Ectodermal cell (in vitro differentiated cells): ENCODE results near the gene BCHE. TPM values are rescaled to one million over a fixed set of nuclear protein-coding genes. Genes with fewer than 3 reads are reported as not detected.

Source experiments
- H3K27ac ChIP-seq: 2 replicates; pipeline ENCODE4 v1.7.0; 2013; ENCODE audit warnings: mild to moderate bottlenecking, low read depth, low read length; ENCODE audit not compliant: insufficient read depth, poor library complexity, severe bottlenecking
- H3K27me3 ChIP-seq: 2 replicates; pipeline ENCODE4 v1.7.0; 2013; ENCODE audit warnings: mild to moderate bottlenecking, low read length; ENCODE audit not compliant: insufficient read depth, control insufficient read depth, poor library complexity, severe bottlenecking
- H3K36me3 ChIP-seq: one replicate; pipeline ENCODE4 v1.7.0; 2013; ENCODE audit warnings: low read length; ENCODE audit not compliant: control insufficient read depth, insufficient read depth
- H3K4me1 ChIP-seq: one replicate; pipeline ENCODE4 v1.7.0; 2013; ENCODE audit warnings: low read length; ENCODE audit not compliant: control insufficient read depth, insufficient read depth
- H3K4me3 ChIP-seq: 2 replicates; pipeline ENCODE4 v1.7.0; 2013; ENCODE audit warnings: low read depth, low read length, control low read depth; ENCODE audit not compliant: insufficient read depth
- H3K9me3 ChIP-seq: 2 replicates; pipeline ENCODE4 v1.7.0; 2013; ENCODE audit warnings: mild to moderate bottlenecking, low read length, moderate library complexity; ENCODE audit not compliant: control insufficient read depth
- WGBS, 2 experiments: methylation state at CpG; one replicate each; pipeline ENCODE4 v1.1.7; 2013; ENCODE audit warnings: missing lambda C conversion rate in 2 of 2; 5-methylcytosine and 5-hydroxymethylcytosine counted together
- polyA plus RNA-seq, 4 experiments: library from polyadenylated mRNA; stranded (reverse); fragments of 50-300 nt; gene quantifications; one replicate each; pipeline ENCODE4 v1.2.3, GENCODE V29; 2013

The BCHE gene
- 11.6 TPM for polyA plus RNA-seq (2013, experiment 1 of 4)
- polyA plus RNA-seq (2013, experiment 2 of 4) = 9.1 TPM
- polyA plus RNA-seq (2013, experiment 3 of 4) = 14.0 TPM
- 15.2 TPM for polyA plus RNA-seq (2013, experiment 4 of 4)

DNA sequence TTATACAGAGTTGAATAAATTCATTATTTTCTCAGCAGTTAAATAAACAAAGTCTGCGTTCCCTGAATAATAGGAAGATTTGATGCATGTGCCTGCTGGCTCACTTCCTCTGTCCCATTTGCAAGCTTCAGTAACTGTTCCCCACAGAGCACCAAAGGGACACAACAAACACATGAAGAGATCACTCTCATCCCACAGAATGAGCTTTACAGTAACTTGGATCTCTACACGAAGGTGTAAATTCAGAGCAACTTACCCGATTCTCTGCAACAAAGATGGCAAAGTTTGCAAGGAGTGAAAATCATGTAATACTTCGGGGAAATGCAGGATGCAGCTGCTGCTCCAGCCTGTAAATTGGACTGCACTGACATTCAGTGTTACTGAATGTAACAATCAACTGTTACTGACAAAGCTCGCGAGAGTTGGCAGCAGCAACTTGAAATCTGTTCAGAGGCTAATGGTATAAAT lies at the start of gene BCHE:
Gene BCHE (minus strand): TSS at position 366 of the 468 bp plus-strand sequence. CDS start 6,390 bp downstream, outside the sequence.
- no peaks in the 10 kb centered on the region for H3K4me1 ChIP-seq
- peak within 1 kb of the TSS; percentile 24 for H3K4me3 ChIP-seq
- H3K36me3 ChIP-seq = no peaks in the 10 kb centered on the region
- no peaks in the 10 kb centered on the region for H3K9me3 ChIP-seq
- H3K27ac ChIP-seq = peak within 1 kb of the TSS; percentile 65
- H3K27me3 ChIP-seq = no peaks in the 10 kb centered on the region
- 29 to 34% methylated on average over 6 of the region's 6 CpGs for WGBS, 2 experiments

DNA sequence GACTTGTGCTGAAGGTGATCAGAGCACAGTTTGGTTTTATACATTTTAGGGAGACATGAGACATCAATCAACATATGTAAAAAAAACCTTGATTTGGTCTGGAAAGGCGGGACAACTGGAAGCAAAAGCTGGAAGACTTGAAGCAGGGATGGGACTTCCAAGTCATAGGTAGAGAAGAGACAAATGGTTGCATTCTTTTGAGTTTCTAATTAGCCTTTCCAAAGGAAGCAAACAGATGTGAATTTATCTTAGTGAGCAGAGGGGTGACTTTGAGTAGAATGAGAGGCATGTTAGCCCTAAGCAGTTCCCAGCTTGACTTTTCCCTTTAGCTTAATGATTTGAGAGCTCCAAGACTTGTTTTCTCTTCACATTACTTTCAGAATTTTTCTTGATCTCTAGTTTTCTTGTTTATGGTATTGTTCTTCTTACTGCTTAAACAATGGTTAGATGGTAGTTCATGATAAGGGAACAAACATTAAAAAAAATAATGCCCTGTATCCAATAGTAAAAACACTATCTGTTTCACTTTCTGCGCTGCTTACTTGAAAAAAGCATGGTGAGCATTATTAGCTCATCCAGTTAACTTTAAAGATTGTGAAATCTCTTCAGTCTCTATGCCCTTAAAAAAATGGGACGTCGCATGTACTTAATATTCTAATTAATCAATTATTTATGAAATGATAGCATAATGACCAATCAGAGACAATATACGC lies 48.5 kb upstream of the BCHE start:
- WGBS, 2 experiments = 80 to 91% methylated on average over 2 to 3 of the region's 5 CpGs
- no peaks in the 10 kb centered on the region for H3K4me1 ChIP-seq
- no peaks in the 10 kb centered on the region for H3K9me3 ChIP-seq

DNA sequence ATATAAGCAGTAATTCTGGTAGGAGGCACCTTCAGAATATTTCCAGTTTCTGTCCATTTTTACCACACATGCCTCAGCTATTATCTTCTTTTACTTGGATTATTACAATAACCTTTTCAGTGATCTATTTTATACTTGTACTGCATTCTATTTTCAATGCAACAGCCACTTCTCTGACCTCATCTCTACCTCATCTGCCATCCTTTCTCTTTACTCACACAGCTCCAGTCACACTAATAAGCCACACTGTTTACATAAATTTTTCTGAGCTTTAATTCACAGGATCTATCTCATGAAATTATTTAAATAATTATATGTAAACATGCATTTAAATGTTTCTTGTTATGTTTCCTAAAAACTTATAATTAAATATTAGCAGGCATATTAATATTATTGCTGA lies 47.3 kb upstream of the BCHE start:
- no peaks in the 10 kb centered on the region for H3K4me1 ChIP-seq
- H3K27ac ChIP-seq = no peak overlapping the region
- H3K27me3 ChIP-seq = no peaks in the 10 kb centered on the region
- no peaks in the 10 kb centered on the region for H3K9me3 ChIP-seq
- H3K36me3 ChIP-seq = no peaks in the 10 kb centered on the region
- no peak overlapping the region for H3K4me3 ChIP-seq

More for the DNA sequence above, 48.5 kb upstream of the BCHE start:
- no peak overlapping the region for H3K4me3 ChIP-seq
- H3K27ac ChIP-seq = no peak overlapping the region
- no peaks in the 10 kb centered on the region for H3K36me3 ChIP-seq
- no peaks in the 10 kb centered on the region for H3K27me3 ChIP-seq

DNA sequence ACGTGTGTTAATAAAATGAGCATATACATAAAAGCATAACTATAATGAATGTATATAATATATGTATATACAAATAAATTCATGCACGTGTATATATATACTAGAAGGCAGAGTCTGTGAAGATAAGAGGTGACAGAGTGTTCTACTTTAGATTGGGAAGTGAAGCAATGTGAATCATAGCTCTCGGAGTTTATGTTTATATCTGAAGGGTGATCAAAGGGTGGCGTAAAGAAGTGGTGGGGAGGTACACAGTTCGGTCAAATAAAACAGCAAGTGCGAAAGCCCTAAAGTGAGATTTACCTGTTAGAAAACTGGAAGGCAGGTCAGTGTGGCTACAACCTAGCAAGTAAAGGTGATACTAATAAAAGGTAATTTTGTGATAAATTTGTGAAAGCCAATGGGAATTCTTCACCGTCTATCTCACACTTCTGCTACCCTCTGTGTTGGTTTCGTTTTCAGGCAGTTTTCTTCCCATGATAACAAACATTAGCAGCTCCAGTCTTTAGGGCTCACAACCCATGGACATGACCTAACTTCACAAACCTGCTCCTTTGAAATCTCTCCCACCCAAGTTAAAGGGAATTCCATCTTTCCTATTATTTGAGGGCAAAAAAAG lies 46.7 kb upstream of the BCHE start:
- Histone ChIP-seq H3K36me3 (no peaks in the 10 kb centered on the region), H3K27ac (no peak overlapping the region), H3K27me3 (no peaks in the 10 kb centered on the region), H3K9me3 (no peaks in the 10 kb centered on the region), H3K4me3 (no peak overlapping the region), H3K4me1 (no peaks in the 10 kb centered on the region)
- WGBS, 2 experiments = 91 to 94% methylated on average over 7 of the region's 8 CpGs

DNA sequence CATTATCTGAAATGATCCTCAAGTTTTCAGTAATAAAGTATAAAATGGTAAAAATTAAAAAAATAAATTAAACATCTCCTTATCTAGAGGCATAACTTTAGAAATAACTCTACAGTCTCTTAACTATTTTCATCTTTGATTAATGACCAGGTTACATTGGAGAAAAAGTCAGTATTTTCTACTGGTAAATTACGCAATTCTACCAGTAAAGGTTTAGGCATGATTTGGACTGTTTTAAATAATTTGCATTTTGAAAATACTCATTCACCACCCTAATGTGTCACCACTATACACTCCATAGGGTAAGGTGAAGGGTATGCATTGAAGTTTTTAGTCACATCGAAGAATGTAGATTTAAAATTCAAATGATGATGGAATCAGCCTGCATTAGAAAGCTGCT lies 45.9 kb upstream of the BCHE start:
- Histone ChIP-seq H3K9me3 (no peaks in the 10 kb centered on the region), H3K27me3 (no peaks in the 10 kb centered on the region), H3K4me3 (no peak overlapping the region), H3K36me3 (no peaks in the 10 kb centered on the region), H3K27ac (no peak overlapping the region), H3K4me1 (no peaks in the 10 kb centered on the region)
- 92 to 100% methylated on average over 1 of the region's 2 CpGs for WGBS, 2 experiments

DNA sequence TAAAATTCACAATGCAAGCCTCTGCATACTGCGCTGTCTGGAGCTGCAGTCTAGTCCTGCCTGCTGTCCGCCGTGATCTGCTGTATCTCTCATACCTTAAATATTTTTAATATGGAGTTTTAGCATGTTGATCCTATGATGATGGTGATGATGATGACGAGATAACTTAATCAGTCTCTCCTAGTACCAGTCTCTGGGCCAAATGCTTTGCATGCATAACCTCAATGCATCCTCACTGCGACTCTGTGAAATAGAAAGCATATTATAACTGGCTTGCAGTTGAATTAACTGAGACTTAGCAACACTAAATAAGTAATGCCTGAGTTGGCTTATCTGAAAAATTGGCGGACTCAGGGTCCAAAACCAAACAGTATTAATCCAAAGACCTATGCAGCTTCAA lies 38.4 kb upstream of the BCHE start:
- H3K36me3 ChIP-seq = no peaks in the 10 kb centered on the region
- no peak overlapping the region for H3K27ac ChIP-seq
- no peaks in the 10 kb centered on the region for H3K27me3 ChIP-seq
- H3K4me1 ChIP-seq = no peaks in the 10 kb centered on the region
- 92 to 94% methylated on average over 4 to 6 of the region's 6 CpGs for WGBS, 2 experiments
- no peaks in the 10 kb centered on the region for H3K9me3 ChIP-seq
- no peak overlapping the region for H3K4me3 ChIP-seq

DNA sequence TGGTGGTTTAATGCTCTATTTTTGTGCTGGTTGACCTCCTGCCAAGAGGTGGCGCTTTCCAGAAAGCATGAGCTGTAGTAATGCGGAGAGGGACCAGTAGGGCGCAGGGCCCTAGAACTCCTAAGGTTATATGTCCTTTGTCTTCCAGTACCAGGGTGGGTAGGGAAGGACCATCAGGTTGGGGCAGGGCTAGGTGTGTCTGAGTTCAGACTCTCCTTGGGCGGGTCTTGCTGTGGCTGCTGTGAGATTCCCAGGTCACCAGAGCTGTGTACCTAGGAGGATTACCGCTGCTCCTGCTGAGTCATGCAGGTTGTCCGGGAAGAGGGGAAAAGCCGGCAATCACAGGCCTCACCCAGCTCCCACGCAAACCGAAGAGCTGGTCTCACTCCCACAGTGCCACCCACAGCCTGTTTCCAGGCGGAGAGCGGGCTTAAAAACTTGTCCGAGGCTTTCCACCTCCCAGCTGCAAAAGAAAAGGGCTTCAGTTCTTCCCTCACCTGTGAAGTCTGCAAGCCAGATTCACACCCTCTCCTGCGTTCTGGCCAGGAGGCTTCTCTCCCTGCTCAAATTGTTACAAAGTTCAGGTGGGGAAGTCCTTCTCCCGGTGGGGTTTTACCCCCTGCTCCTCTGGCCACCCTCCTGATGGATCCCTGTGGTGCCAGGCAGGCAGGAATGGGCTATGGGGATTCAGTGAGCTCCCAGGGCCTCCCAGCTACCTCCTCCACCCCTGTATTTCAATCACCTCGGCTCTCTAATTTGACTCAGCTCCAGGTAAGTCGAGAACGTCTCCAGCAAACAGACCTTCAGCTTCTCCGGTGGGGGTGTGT lies 37.7 kb upstream of the BCHE start:
- 94% methylated on average over 18 of the region's 18 CpGs for WGBS, 2 experiments
- no peaks in the 10 kb centered on the region for H3K9me3 ChIP-seq
- H3K27ac ChIP-seq = no peak overlapping the region
- H3K4me1 ChIP-seq = no peaks in the 10 kb centered on the region
- no peaks in the 10 kb centered on the region for H3K36me3 ChIP-seq
- H3K27me3 ChIP-seq = no peaks in the 10 kb centered on the region
- no peak overlapping the region for H3K4me3 ChIP-seq

DNA sequence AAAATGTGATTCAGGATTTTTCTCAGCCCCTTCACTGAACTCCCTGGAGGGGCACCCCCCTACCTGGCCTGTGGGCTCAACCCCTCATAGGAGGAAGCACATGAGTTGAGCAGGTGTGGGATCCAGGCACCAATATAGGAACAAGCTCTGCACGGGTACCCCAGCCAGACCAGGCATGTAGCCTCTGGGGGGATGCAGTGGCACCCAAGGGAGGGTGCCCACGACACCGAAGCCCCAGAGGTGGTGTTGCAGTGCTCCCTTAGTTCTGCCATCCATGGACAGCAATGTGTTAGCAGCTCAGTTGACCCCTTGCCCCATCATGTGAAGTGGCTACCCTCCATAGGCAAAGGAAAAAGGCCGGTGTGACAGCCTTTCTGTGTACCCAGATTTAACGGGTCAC lies 30.9 kb upstream of the BCHE start:
- no peaks in the 10 kb centered on the region for H3K36me3 ChIP-seq
- no peak overlapping the region for H3K4me3 ChIP-seq
- no peaks in the 10 kb centered on the region for H3K27me3 ChIP-seq
- H3K9me3 ChIP-seq = no peaks in the 10 kb centered on the region
- no peak overlapping the region for H3K27ac ChIP-seq
- H3K4me1 ChIP-seq = no peaks in the 10 kb centered on the region
- 92 to 96% methylated on average over 5 of the region's 5 CpGs for WGBS, 2 experiments

DNA sequence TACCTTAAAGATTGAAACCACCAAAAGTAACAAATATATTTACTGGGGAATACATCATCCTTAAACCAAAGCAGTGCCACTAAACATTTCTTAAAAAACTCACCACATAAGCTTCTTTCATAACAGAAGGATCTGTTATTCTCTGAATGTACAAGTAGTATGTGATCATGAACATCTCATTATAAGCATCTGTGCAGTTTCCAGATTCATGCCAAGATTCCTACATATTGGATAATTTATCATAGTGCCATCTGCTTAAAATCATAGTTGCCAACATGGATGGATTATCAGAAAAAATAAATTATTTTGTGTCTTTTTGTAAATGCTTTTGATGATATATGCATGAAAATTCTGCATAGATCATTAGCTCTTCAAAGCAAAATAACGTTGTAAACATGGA lies 21.8 kb upstream of the BCHE start:
- WGBS, 2 experiments = 100% methylated on average over 1 of the region's 1 CpG
- no peak overlapping the region for H3K4me3 ChIP-seq
- no peaks in the 10 kb centered on the region for H3K27me3 ChIP-seq
- H3K36me3 ChIP-seq = no peaks in the 10 kb centered on the region
- H3K4me1 ChIP-seq = no peaks in the 10 kb centered on the region
- no peak overlapping the region for H3K27ac ChIP-seq
- no peaks in the 10 kb centered on the region for H3K9me3 ChIP-seq

DNA sequence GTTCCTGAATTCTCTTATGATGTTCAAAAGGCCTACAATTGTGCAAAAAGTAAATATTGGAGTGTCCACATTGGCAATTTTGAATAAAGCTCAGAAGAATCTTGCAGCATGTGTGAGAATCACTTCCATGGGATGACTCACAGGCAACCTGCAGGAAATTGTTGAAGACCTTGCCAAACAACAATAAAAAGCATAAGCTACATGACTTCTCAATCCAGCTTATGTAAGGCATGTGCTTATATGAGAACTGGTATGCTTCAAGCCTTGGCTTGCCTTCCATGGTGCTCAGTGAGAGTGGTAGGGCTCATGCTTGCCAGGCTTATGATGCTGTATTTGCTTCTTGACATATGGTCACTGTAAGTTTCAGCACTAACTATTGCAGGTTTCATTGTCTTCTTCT lies 18.4 kb upstream of the BCHE start:
- Histone ChIP-seq H3K4me3 (no peak overlapping the region), H3K36me3 (no peaks in the 10 kb centered on the region), H3K27ac (no peak overlapping the region), H3K9me3 (no peaks in the 10 kb centered on the region), H3K4me1 (no peaks in the 10 kb centered on the region), H3K27me3 (no peaks in the 10 kb centered on the region)
